H1 (cell line): Measurements from ENCODE around the gene CAPN15. TPM values are rescaled to one million over a fixed set of nuclear protein-coding genes. Genes with fewer than 3 reads are reported as not detected.

Experiments used
- CTCF ChIA-PET: fragments of 300-600 bp; sonication (Branson Sonifier 250); formaldehyde crosslinking; loops from one replicate; lab custom pipeline; 2021; ENCODE audit not compliant: partially characterized antibody; lab: Charles Lee
- POLR2A ChIA-PET: fragments of 300-600 bp; sonication (Branson Sonifier 250); formaldehyde crosslinking; loops from one replicate; lab custom pipeline; 2021; ENCODE audit warnings: inconsistent platforms; ENCODE audit not compliant: partially characterized antibody; lab: Charles Lee
- DNase-seq, 2 experiments: peaks; one replicate each; pipeline versions ENCODE4 v3.0.0 to v3.0.0-alpha.2; 2010 to 2022; ENCODE audit warnings: low spot score in 2 of 2, low read depth in 1 of 2, mixed read lengths in 1 of 2
- FAIRE-seq: peaks from 2 replicates; lab custom pipeline; 2011; peaks lifted over from hg19 to GRCh38; lab: Jason Lieb, UNC
- H2AFZ ChIP-seq: 2 replicates; pipeline ENCODE4 v1.8.1; 2012; ENCODE audit warnings: low read length, inconsistent platforms
- H2AK5ac ChIP-seq: 2 replicates; pipeline ENCODE4 v1.6.1; 2013; ENCODE audit warnings: low read depth, low read length
- H2BK120ac ChIP-seq: replicated peaks from 2 replicates; pipeline ENCODE3; 2013; ENCODE audit warnings: low read depth, low read length, inconsistent platforms
- H2BK12ac ChIP-seq: 2 replicates; pipeline ENCODE4 v1.6.1; 2013; ENCODE audit warnings: low read depth, low read length
- H2BK15ac ChIP-seq: 2 replicates; pipeline ENCODE4 v1.6.1; 2013; ENCODE audit warnings: low read length
- H2BK20ac ChIP-seq: 2 replicates; pipeline ENCODE4 v1.6.1; 2013; ENCODE audit warnings: low read length
- H2BK5ac ChIP-seq: 2 replicates; pipeline ENCODE4 v1.6.1; 2013; ENCODE audit warnings: low read depth, low read length
- H3K14ac ChIP-seq: 2 replicates; pipeline ENCODE4 v1.6.1; 2013; ENCODE audit warnings: inconsistent platforms; ENCODE audit not compliant: insufficient read length
- H3K18ac ChIP-seq: 2 replicates; pipeline ENCODE4 v1.6.1; 2013; ENCODE audit warnings: low read length; ENCODE audit errors: extremely low read depth
- H3K23ac ChIP-seq: 2 replicates; pipeline ENCODE4 v1.6.1; 2013; ENCODE audit warnings: inconsistent platforms; ENCODE audit not compliant: insufficient read length
- H3K23me2 ChIP-seq: 2 replicates; pipeline ENCODE4 v1.6.1; 2013; ENCODE audit warnings: low read depth, low read length
- H3K27ac ChIP-seq: 2 replicates; pipeline ENCODE4 v1.6.1; 2011; ENCODE audit warnings: low read depth, low read length, inconsistent platforms
- H3K27me3 ChIP-seq, 4 experiments: replicated peaks in 1 of 4; 1 replicate in 1 of 4; 2 replicates in 3 of 4; pipeline versions ENCODE4 v1.6.1 to v1.8.1; 2011 to 2013; ENCODE audit warnings: low read length in 3 of 4, mild to moderate bottlenecking in 3 of 4, inconsistent platforms in 2 of 4, mixed read lengths in 2 of 4, moderate library complexity in 1 of 4; ENCODE audit not compliant: control insufficient read depth in 3 of 4, insufficient read depth in 3 of 4; ENCODE audit errors: extremely low read depth in 1 of 4
- H3K36me3 ChIP-seq, 4 experiments: 2 replicates each; pipeline versions ENCODE4 v1.6.1 to v1.8.1; 2011 to 2013; ENCODE audit warnings: mild to moderate bottlenecking in 4 of 4, low read length in 3 of 4, moderate library complexity in 2 of 4, control low read depth in 1 of 4, inconsistent platforms in 1 of 4; ENCODE audit not compliant: insufficient read depth in 4 of 4, control insufficient read depth in 2 of 4
- H3K4ac ChIP-seq: replicated peaks from 2 replicates; pipeline ENCODE3; 2013; ENCODE audit warnings: low read length, low read depth, mixed read lengths, inconsistent platforms; ENCODE audit not compliant: insufficient read length
- H3K4me1 ChIP-seq, 4 experiments: replicated peaks in 1 of 4; 1 replicate in 1 of 4; 2 replicates in 3 of 4; pipeline versions ENCODE4 v1.6.1 to v1.8.1; 2011 to 2013; ENCODE audit warnings: low read length in 3 of 4, inconsistent platforms in 2 of 4, mixed read lengths in 1 of 4; ENCODE audit not compliant: insufficient read depth in 4 of 4, control insufficient read depth in 3 of 4
- H3K4me2 ChIP-seq, 2 experiments: 2 replicates each; pipeline versions ENCODE4 v1.6.1 to v1.8.1; 2011 to 2013; ENCODE audit warnings: low read depth in 2 of 2, low read length in 2 of 2, control low read depth in 1 of 2, inconsistent platforms in 1 of 2, mild to moderate bottlenecking in 1 of 2; ENCODE audit not compliant: insufficient read depth in 1 of 2
- H3K4me3 ChIP-seq, 4 experiments: fragments of 200-600, 300-600 bp in 1 of 4; sonication (generic), shearing (Covaris generic), sonication (Bioruptor Twin) in 1 of 4; 2 replicates each; pipeline versions ENCODE4 v1.5.1 to v1.8.1; 2011 to 2016; ENCODE audit warnings: low read length in 4 of 4, low read depth in 3 of 4, control low read depth in 2 of 4, inconsistent platforms in 2 of 4, mild to moderate bottlenecking in 2 of 4, mixed read lengths in 1 of 4, moderate library complexity in 1 of 4; ENCODE audit not compliant: insufficient read depth in 2 of 4; ENCODE audit errors: extremely low read depth in 1 of 4
- H3K56ac ChIP-seq: replicated peaks from 2 replicates; pipeline ENCODE3; 2013; ENCODE audit warnings: low read depth, mild to moderate bottlenecking, mixed read lengths, low read length, inconsistent platforms; ENCODE audit not compliant: insufficient read length
- H3K79me1 ChIP-seq: 2 replicates; pipeline ENCODE4 v1.6.1; 2013; ENCODE audit warnings: low read depth, low read length, control low read depth
- H3K79me2 ChIP-seq, 2 experiments: 2 replicates each; pipeline versions ENCODE4 v1.6.1 to v1.8.1; 2012 to 2013; ENCODE audit warnings: low read length in 2 of 2, mild to moderate bottlenecking in 2 of 2, inconsistent platforms in 1 of 2; ENCODE audit not compliant: insufficient read depth in 2 of 2, control insufficient read depth in 1 of 2
- H3K9ac ChIP-seq, 4 experiments: replicated peaks in 1 of 4; 1 replicate in 1 of 4; 2 replicates in 3 of 4; pipeline versions ENCODE4 v1.6.1 to v1.8.1; 2011 to 2013; ENCODE audit warnings: low read depth in 3 of 4, low read length in 3 of 4, control low read depth in 2 of 4, mild to moderate bottlenecking in 2 of 4, moderate library complexity in 2 of 4, inconsistent platforms in 1 of 4; ENCODE audit errors: extremely low read depth in 1 of 4
- H3K9me3 ChIP-seq, 2 experiments: 2 replicates each; pipeline versions ENCODE4 v1.6.1 to v1.8.1; 2012 to 2013; ENCODE audit warnings: mild to moderate bottlenecking in 2 of 2, moderate library complexity in 2 of 2, control low read depth in 1 of 2, inconsistent platforms in 1 of 2, low read depth in 1 of 2, low read length in 1 of 2, mixed read lengths in 1 of 2; ENCODE audit not compliant: insufficient read depth in 2 of 2
- H4K20me1 ChIP-seq, 2 experiments: replicated peaks in 1 of 2; 2 replicates each; pipeline versions ENCODE3 to v1.8.1; 2011 to 2013; ENCODE audit warnings: inconsistent platforms in 2 of 2, low read length in 2 of 2, mild to moderate bottlenecking in 1 of 2; ENCODE audit not compliant: insufficient read depth in 2 of 2, control insufficient read depth in 1 of 2
- H4K5ac ChIP-seq: 2 replicates; pipeline ENCODE4 v1.6.1; 2013; ENCODE audit warnings: low read length, low read depth, mixed read lengths, inconsistent platforms; ENCODE audit not compliant: insufficient read length
- H4K8ac ChIP-seq: 2 replicates; pipeline ENCODE4 v1.8.0; 2013; ENCODE audit warnings: mild to moderate bottlenecking, moderate library complexity, low read length, inconsistent platforms; ENCODE audit not compliant: insufficient read depth; ENCODE audit errors: extremely low read depth
- H4K91ac ChIP-seq: replicated peaks from 2 replicates; pipeline ENCODE3; 2013; ENCODE audit warnings: low read length, mixed read lengths, inconsistent platforms; ENCODE audit not compliant: insufficient read length
- CHD1 ChIP-seq: IDR thresholded peaks from 2 replicates; pipeline ENCODE4 v1.6.1; 2012; ENCODE audit warnings: low read depth, low read length, improper control_type of control experiment
- EGR1 ChIP-seq: IDR thresholded peaks from 2 replicates; pipeline ENCODE4 v1.6.1; 2011; ENCODE audit warnings: low read depth, low read length, borderline replicate concordance
- SAP30 ChIP-seq: fragments of 300-600 bp; sonication (generic); IDR thresholded peaks from 2 replicates; pipeline ENCODE4 v1.7.1; 2012; ENCODE audit warnings: low read length, moderate library complexity, mild to moderate bottlenecking, inconsistent platforms; ENCODE audit not compliant: insufficient read depth, insufficient replicate concordance
- SIRT6 ChIP-seq: IDR thresholded peaks from one replicate; pipeline ENCODE4 v1.7.1; 2012; ENCODE audit warnings: low read length, inconsistent platforms
- WGBS, 2 experiments: shearing (Covaris generic) in 1 of 2; methylation state at CpG; one replicate each; pipeline versions ENCODE4 v1.1.6 to v1.1.7; 2013 to 2015; ENCODE audit warnings: low lambda C conversion rate in 2 of 2, mixed read lengths in 2 of 2, inconsistent platforms in 1 of 2, low coverage in 1 of 2, missing lambda C conversion rate in 1 of 2; ENCODE audit not compliant: insufficient replicate concordance in 2 of 2, insufficient coverage in 1 of 2, insufficient read length in 1 of 2; ENCODE audit errors: extremely low coverage in 1 of 2, missing lambda C conversion rate in 1 of 2; 5-methylcytosine and 5-hydroxymethylcytosine counted together
- polyA plus RNA-seq, 7 experiments: library from polyadenylated mRNA; depleted of rRNA in 3 of 7; stranded (reverse) in 5 of 7; unstranded in 2 of 7; fragments of >200 nt in 5 of 7; fragments of 200-250 nt in 2 of 7; gene quantifications; 1 replicate in 5 of 7; 2 replicates in 1 of 7; 4 replicates in 1 of 7; pipeline versions ENCODE4 v1.2.1 to v1.2.3, GENCODE V29; 2011 to 2013; ENCODE audit warnings: missing spikeins in 2 of 7, mixed read lengths in 2 of 7
- total RNA-seq: library from RNA; stranded (reverse); fragmentation: NEBNext Ultra II Directional; extraction: Animal tissue kit (Norgen Biotek cat#: 25700); gene quantifications from 2 replicates; pipeline ENCODE4 v1.2.1, GENCODE V29; 2021

The CAPN15 gene
- total and polyA plus RNA-seq, 2 of the 8 experiments (the other 6 are each of a cell fraction or from before 2014, with no cell fraction given): 38.9 to 76.9 TPM

DNA sequence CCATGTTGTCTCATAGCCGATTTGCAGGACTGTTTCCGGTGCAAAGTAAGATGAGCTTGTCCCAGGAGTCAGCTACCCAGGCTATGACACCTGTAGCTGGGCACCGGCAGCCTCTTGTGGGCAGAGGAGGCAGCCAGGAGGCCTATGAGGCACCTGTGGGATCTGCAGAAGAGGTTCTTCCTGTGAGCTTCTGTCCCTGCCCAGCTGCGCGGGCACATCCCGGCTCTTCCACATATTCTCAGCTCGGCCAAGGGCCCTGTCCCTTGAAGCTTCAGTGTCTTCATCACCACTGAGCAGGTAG is 21.3 kb upstream of the CAPN15 start:
- 95% methylated on average over 7 of the region's 7 CpGs; no CpG with 5 or more reads in 1 of the 2 experiments for WGBS, 2 experiments
- FAIRE-seq: no peak

More for the DNA sequence above, 21.3 kb upstream of the CAPN15 start:
- TF ChIP-seq SIRT6 (no peak), CHD1 (no peak), EGR1 (no peak), SAP30 (no peak)
- Histone ChIP-seq H2BK15ac (no peak overlapping the region), H2BK120ac (no peak overlapping the region), H3K4me1 (no peaks in the 10 kb centered on the region; a peak in 1 of 7 replicates), H3K23me2 (no peaks in the 10 kb centered on the region), H4K8ac (peak overlapping the region; percentile 28; the same call in 1 of the 2 replicates), H3K9ac (no peak overlapping the region), H2AK5ac (no peak overlapping the region), H3K79me1 (no peaks in the 10 kb centered on the region), H3K9me3 (no peaks in the 10 kb centered on the region), H2BK12ac (no peak overlapping the region), H3K79me2 (no peaks in the 10 kb centered on the region), H3K27me3 (no peaks in the 10 kb centered on the region), H2BK20ac (no peak overlapping the region), H3K23ac (no peak overlapping the region), H2BK5ac (peak overlapping the region; percentile 44; the same call in 1 of the 2 replicates), H3K4me2 (no peak overlapping the region), H3K4me3 (no peak overlapping the region), H2AFZ (no peak overlapping the region), H3K27ac (no peak overlapping the region), H3K4ac (no peak overlapping the region), H3K18ac (no peak overlapping the region), H3K36me3 (no peaks in the 10 kb centered on the region), H4K20me1 (no peaks in the 10 kb centered on the region), H4K91ac (no peak overlapping the region), H4K5ac (no peak overlapping the region), H3K14ac (no peak overlapping the region), H3K56ac (no peak overlapping the region)
- POLR2A ChIA-PET: interaction anchor here (1.3 to 2.0 kb wide), 2 partner anchors 13 to 14 kb away, joined by 3 to 5 read pairs; no protein-coding TSS in a partner anchor
- CTCF ChIA-PET: interaction anchor here (0.6 to 1.8 kb wide), 3 partner anchors 11 to 82 kb away, joined by 3 to 8 read pairs (median 5); no protein-coding TSS in a partner anchor
- DNase-seq: no peak
